Peyer's patch (tissue), 4 donors: Measurements from ENCODE around the gene MEI1.
A peak's percentile ranks its signal among the peaks of the same experiment; 100 is the strongest.

Experiments used
- CTCF ChIP-seq, 6 experiments: fragments of 450-650 bp in 4 of 6; fragments of 200-600 bp in 2 of 6; sonication (generic) in 1 of 6; IDR thresholded peaks; one replicate each; pipeline ENCODE4 v1.5.1; 2017 to 2019; ENCODE audit warnings: antibody characterized with exemption in 6 of 6, mild to moderate bottlenecking in 3 of 6, moderate library complexity in 1 of 6
- POLR2A ChIP-seq, 2 donors: fragments of 450-650 bp; IDR thresholded peaks; one replicate each; pipeline ENCODE4 v1.5.1; 2017; ENCODE audit warnings: antibody characterized with exemption in 2 of 2, mild to moderate bottlenecking in 2 of 2, moderate library complexity in 2 of 2

- peak; percentile 55 to 80 for TF ChIP-seq POLR2A (IDR thresholded peaks at IDR 0.05)
- TF ChIP-seq CTCF (IDR thresholded peaks at IDR 0.05), result peak in 1 of 6 experiments; percentile 14
These were observed 17.1 kb upstream of the MEI1 start for GRCh38 chr22:41682033-41682807.
